ENCODE measurements around the gene HIF1A.
"Not testable (repeated sequence)": the region's sequence is repeated elsewhere in the genome, so short reads cannot be mapped to it uniquely, and the experiment has no call there.

Gene HIF1A

GRCh38 chr14:61675291-61675690 is 20.0 kb upstream of the HIF1A start:
- DNase-seq = no peak

GRCh38 chr14:61677479-61677878 is 17.8 kb upstream of the HIF1A start:
- no peak for DNase-seq

- DNase-seq = no peak
Observed at GRCh38 chr14:61678975-61679374, 16.3 kb upstream of the HIF1A start.

- no peak for DNase-seq
Observed at GRCh38 chr14:61681413-61681812, 13.9 kb upstream of the HIF1A start.

GRCh38 chr14:61683108-61683507 is 12.2 kb upstream of the HIF1A start:
- no peak for DNase-seq

- no peak for DNase-seq
Observed at GRCh38 chr14:61690039-61690438, 5.3 kb upstream of the HIF1A start.

GRCh38 chr14:61690982-61691381 is 4.3 kb upstream of the HIF1A start:
- DNase-seq = no peak

GRCh38 chr14:61691495-61691894 is 3.8 kb upstream of the HIF1A start:
- no peak for DNase-seq

- no peak for DNase-seq
Observed at GRCh38 chr14:61694039-61694438, 1.3 kb upstream of the HIF1A start.

GRCh38 chr14:61695695-61696527 is 598 bp downstream of the HIF1A start:
- peak; percentile 27 to 76 for DNase-seq

- DNase-seq = no peak
Observed at GRCh38 chr14:61696753-61697318, 1.5 kb downstream of the HIF1A start.

- DNase-seq = no peak
Observed at GRCh38 chr14:61698206-61698980, 3.1 kb downstream of the HIF1A start.

- no peak for DNase-seq
Observed at GRCh38 chr14:61699027-61699426, 3.7 kb downstream of the HIF1A start.

GRCh38 chr14:61700104-61700886 is 5.0 kb downstream of the HIF1A start:
- no peak for DNase-seq

- DNase-seq = no peak
Observed at GRCh38 chr14:61701946-61702345, 6.6 kb downstream of the HIF1A start.

GRCh38 chr14:61703342-61704129 is 8.2 kb downstream of the HIF1A start:
- no peak for DNase-seq

- no peak for DNase-seq
Observed at GRCh38 chr14:61704554-61704953, 9.2 kb downstream of the HIF1A start.

- no peak for DNase-seq
Observed at GRCh38 chr14:61705017-61705416, 9.7 kb downstream of the HIF1A start.

- no peak for DNase-seq
Observed at GRCh38 chr14:61706096-61706690, 10.9 kb downstream of the HIF1A start.

- DNase-seq = not testable (repeated sequence)
Observed at GRCh38 chr14:61707774-61708173, 12.5 kb downstream of the HIF1A start.

GRCh38 chr14:61708693-61709092 is 13.4 kb downstream of the HIF1A start:
- not testable (repeated sequence) for DNase-seq

All from NCI-H187 (cell line).